Measurements from ENCODE around the gene MEF2A. TPM values are rescaled to one million over a fixed set of nuclear protein-coding genes. Genes with fewer than 3 reads are reported as not detected.
A peak's percentile ranks its signal among the peaks of the same experiment; 100 is the strongest.
"Not testable (repeated sequence)": the region's sequence is repeated elsewhere in the genome, so short reads cannot be mapped to it uniquely, and the experiment has no call there.

Gene MEF2A
- total and polyA plus RNA-seq, 12 donors: 31.2 to 194 (median 167) TPM

DNA sequence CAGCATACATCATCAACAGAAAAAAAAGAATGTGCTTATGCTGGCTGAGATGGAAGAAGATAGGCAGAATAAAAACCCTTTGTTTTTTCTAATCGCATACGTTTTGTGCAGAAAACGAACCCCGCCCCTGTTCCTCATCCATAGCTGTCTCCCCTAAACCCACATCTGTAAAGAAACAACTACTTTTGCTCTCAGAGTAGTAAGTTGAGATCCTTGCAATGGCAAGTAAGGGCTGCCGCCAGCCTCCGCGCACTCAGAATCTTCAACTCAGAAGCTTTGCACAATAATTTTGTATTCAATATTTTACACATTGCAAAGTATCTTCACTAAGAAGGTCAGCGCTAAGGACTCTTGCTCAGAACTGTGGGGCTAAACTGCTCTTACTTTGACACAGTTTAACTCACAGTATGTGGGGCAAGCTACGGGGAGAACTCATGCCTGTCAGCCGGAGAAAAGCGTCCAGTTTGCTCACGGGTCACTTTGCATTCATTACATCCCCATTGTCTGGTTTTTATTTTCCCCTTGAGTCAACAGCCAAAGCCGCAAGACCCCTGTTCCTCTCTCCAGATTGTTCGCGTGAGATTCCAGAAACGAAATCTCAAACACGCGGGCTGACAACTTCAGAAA lies 166.5 kb downstream of the MEF2A start:
- intact Hi-C loops (cut with DNase I): loop anchor here in 4 of 10 donors (10.0 kb wide), 2 partner anchors 447 to 627 kb away; partner anchors contain the start of gene SYNM (in 1 of the 4)
- peaks cover 0 to 54% (median 27%) of the 10 kb centered on the region in 9 donors for H3K4me1 ChIP-seq
- 16 to 17% methylated on average over 18 of the region's 18 CpGs for WGBS, 2 donors
- no peaks in the 10 kb centered on the region for H3K9me3 ChIP-seq
- peaks cover 0 to 32% (median 3%) of the 10 kb centered on the region in 9 donors for H3K36me3 ChIP-seq
- TF ChIP-seq, protein P1, sequence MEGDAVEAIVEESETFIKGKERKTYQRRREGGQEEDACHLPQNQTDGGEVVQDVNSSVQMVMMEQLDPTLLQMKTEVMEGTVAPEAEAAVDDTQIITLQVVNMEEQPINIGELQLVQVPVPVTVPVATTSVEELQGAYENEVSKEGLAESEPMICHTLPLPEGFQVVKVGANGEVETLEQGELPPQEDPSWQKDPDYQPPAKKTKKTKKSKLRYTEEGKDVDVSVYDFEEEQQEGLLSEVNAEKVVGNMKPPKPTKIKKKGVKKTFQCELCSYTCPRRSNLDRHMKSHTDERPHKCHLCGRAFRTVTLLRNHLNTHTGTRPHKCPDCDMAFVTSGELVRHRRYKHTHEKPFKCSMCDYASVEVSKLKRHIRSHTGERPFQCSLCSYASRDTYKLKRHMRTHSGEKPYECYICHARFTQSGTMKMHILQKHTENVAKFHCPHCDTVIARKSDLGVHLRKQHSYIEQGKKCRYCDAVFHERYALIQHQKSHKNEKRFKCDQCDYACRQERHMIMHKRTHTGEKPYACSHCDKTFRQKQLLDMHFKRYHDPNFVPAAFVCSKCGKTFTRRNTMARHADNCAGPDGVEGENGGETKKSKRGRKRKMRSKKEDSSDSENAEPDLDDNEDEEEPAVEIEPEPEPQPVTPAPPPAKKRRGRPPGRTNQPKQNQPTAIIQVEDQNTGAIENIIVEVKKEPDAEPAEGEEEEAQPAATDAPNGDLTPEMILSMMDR (IDR thresholded peaks at IDR 0.05): no peak
- peak overlapping the region; percentile 63 to 100 (median 92) for H3K4me3 ChIP-seq
- peak overlapping the region; percentile 54 to 91 (median 88) for H3K27ac ChIP-seq
- ATAC-seq (peak in 1 of 8 donors; percentile 20), DNase-seq (no peak)
- no peaks in the 10 kb centered on the region for H3K27me3 ChIP-seq

GRCh38 chr15:99732751-99733267 lies 167.0 kb downstream of the MEF2A start:
- H3K27me3 ChIP-seq: no peaks in the 10 kb centered on the region
- H3K36me3 ChIP-seq: peaks cover 0 to 26% (median 3%) of the 10 kb centered on the region in 9 donors
- intact Hi-C loops (cut with DNase I): loop anchor here in 4 of 10 donors (10.0 kb wide), 2 partner anchors 448 to 628 kb away; partner anchors contain the start of gene SYNM (in 1 of the 4)
- 1% methylated on average over 42 to 46 of the region's 46 CpGs for WGBS, 2 donors
- peak overlapping the region; percentile 54 to 91 (median 88) for H3K27ac ChIP-seq
- H3K4me1 ChIP-seq: peaks cover 0 to 50% (median 26%) of the 10 kb centered on the region in 9 donors
- TF ChIP-seq, protein P1 (IDR thresholded peaks at IDR 0.05): no peak
- peak overlapping the region; percentile 63 to 100 (median 92) for H3K4me3 ChIP-seq
- peak; percentile 35 to 43 for DNase-seq
- no peaks in the 10 kb centered on the region for H3K9me3 ChIP-seq
- peak in 6 of 8 donors; percentile 16 to 47 (median 24) for ATAC-seq

- no peaks in the 10 kb centered on the region for H3K9me3 ChIP-seq
- peaks cover 0 to 44% (median 26%) of the 10 kb centered on the region in 9 donors for H3K4me1 ChIP-seq
- H3K27ac ChIP-seq: peak within 1 kb of the TSS; percentile 54 to 91 (median 88)
- peak; percentile 98 to 99 (median 99) for ATAC-seq
- peak within 1 kb of the TSS; percentile 63 to 100 (median 92) for H3K4me3 ChIP-seq
- 9 to 14% methylated on average over 52 to 69 of the region's 69 CpGs for WGBS, 2 donors
- peaks cover 0 to 20% (median 3%) of the 10 kb centered on the region in 9 donors for H3K36me3 ChIP-seq
- peak; percentile 99 for DNase-seq
- intact Hi-C loops (cut with DNase I): loop anchor here in 4 of 10 donors (10.0 kb wide), 2 partner anchors 449 to 629 kb away; partner anchors contain the start of gene SYNM (in 1 of the 4)
- H3K27me3 ChIP-seq: no peaks in the 10 kb centered on the region
- TF ChIP-seq, protein P1 (IDR thresholded peaks at IDR 0.05): no peak
Observed at GRCh38 chr15:99733268-99734039, 167.7 kb downstream of the MEF2A start, which contains the start of gene LYSMD4. TSS of gene LYSMD4 (minus strand) at chr15:99733437. CDS start at chr15:99731999, 1,438 bp downstream.

- intact Hi-C loops (cut with DNase I): loop anchor here in 4 of 10 donors (10.0 kb wide), 2 partner anchors 449 to 629 kb away; partner anchors contain the start of gene SYNM (in 1 of the 4)
Observed at GRCh38 chr15:99734040-99734291, 168.2 kb downstream of the MEF2A start.

More at GRCh38 chr15:99734040-99734291, 168.2 kb downstream of the MEF2A start:
- not testable (repeated sequence) for H3K9me3 ChIP-seq, ATAC-seq, H3K27me3 ChIP-seq, DNase-seq
- H3K36me3 ChIP-seq: peaks cover 0 to 15% (median 0%) of the 10 kb centered on the region in 9 donors
- peak overlapping the region in 7 of 10 donors; percentile 84 to 91 (median 89) for H3K27ac ChIP-seq
- H3K4me1 ChIP-seq: peaks cover 0 to 39% (median 26%) of the 10 kb centered on the region in 9 donors
- 96% methylated on average over 13 of the region's 13 CpGs for WGBS, 2 donors
- peak overlapping the region in 7 of 10 donors; percentile 86 to 100 (median 95) for H3K4me3 ChIP-seq
